ENCODE results near the gene TSPOAP1.

The TSPOAP1 gene

DNA sequence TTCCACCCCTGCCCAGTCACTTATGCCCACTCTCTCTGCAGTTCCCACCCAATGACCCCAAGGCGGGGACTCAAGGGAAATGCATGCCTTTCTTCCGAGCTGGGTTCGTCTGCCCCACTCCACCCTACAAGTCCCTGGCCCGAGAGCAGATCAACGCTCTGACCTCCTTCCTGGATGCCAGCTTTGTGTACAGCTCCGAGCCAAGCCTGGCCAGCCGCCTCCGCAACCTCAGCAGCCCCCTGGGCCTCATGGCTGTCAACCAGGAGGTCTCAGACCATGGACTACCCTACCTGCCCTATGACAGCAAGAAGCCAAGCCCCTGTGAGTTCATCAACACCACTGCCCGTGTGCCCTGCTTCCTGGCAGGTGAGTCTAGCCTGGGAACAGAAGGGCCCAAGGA is 76.5 kb downstream of the TSPOAP1 start:
- Histone ChIP-seq H3K4me3 (ENCODE audit: low read depth, low read length) (no peak overlapping the region), H3K4me1 (ENCODE audit: control insufficient read depth, insufficient read depth, low read length) (peaks cover 3% of the 10 kb centered on the region), H3K9me3 (ENCODE audit: control insufficient read depth, insufficient read depth, low read length) (peaks cover 5% of the 10 kb centered on the region), H3K9ac (ENCODE audit: low read depth, low read length) (no peak overlapping the region), H3K36me3 (ENCODE audit: control insufficient read depth, insufficient read depth, low read length) (no peaks in the 10 kb centered on the region), H3K27me3 (ENCODE audit: control insufficient read depth, insufficient read depth, low read length) (peaks cover 66% of the 10 kb centered on the region)
